ENCODE results near the gene ATP2C1.
"Not testable (repeated sequence)": the region's sequence is repeated elsewhere in the genome, so short reads cannot be mapped to it uniquely, and the experiment has no call there.

ATP2C1 gene

GRCh38 chr3:130893376-130894129 lies at the start of gene ATP2C1:
TSS of gene ATP2C1 (plus strand) at chr3:130894084. CDS start at chr3:130894770, 686 bp downstream.
- peak; percentile 96 for DNase-seq

- DNase-seq = no peak
These were observed 49.4 kb upstream of the ATP2C1 start for GRCh38 chr3:130844462-130844861.

- DNase-seq = no peak
These were observed 47.7 kb upstream of the ATP2C1 start for GRCh38 chr3:130846181-130846580.

- DNase-seq = no peak
These were observed 44.8 kb upstream of the ATP2C1 start for GRCh38 chr3:130849091-130849552.

GRCh38 chr3:130850044-130850797 lies 43.7 kb upstream of the ATP2C1 start:
- no peak for DNase-seq

GRCh38 chr3:130850843-130851242 lies 43.0 kb upstream of the ATP2C1 start:
- no peak for DNase-seq

- no peak for DNase-seq
These were observed 42.6 kb upstream of the ATP2C1 start for GRCh38 chr3:130851277-130851676.

GRCh38 chr3:130853581-130853980 lies 40.3 kb upstream of the ATP2C1 start:
- no peak for DNase-seq

GRCh38 chr3:130854208-130854864 lies 39.5 kb upstream of the ATP2C1 start:
- no peak for DNase-seq

- no peak for DNase-seq
These were observed 36.4 kb upstream of the ATP2C1 start for GRCh38 chr3:130857336-130858026.

GRCh38 chr3:130862130-130862529 lies 31.8 kb upstream of the ATP2C1 start:
- not testable (repeated sequence) for DNase-seq

GRCh38 chr3:130865489-130865888 lies 28.4 kb upstream of the ATP2C1 start:
- DNase-seq = no peak

GRCh38 chr3:130866327-130866726 lies 27.6 kb upstream of the ATP2C1 start:
- DNase-seq = no peak

GRCh38 chr3:130870423-130870822 lies 23.5 kb upstream of the ATP2C1 start:
- no peak for DNase-seq

- no peak for DNase-seq
These were observed 17.3 kb upstream of the ATP2C1 start for GRCh38 chr3:130876594-130876993.

GRCh38 chr3:130878464-130878863 lies 15.4 kb upstream of the ATP2C1 start:
- no peak for DNase-seq

- DNase-seq = no peak
These were observed 4.4 kb upstream of the ATP2C1 start for GRCh38 chr3:130889416-130889946.

- DNase-seq = peak; percentile 71
These were observed 1.0 kb upstream of the ATP2C1 start for GRCh38 chr3:130892759-130893375.

- DNase-seq = no peak
These were observed 474 bp downstream of the ATP2C1 start for GRCh38 chr3:130894130-130894985.

GRCh38 chr3:130894986-130895280 lies 1.0 kb downstream of the ATP2C1 start:
- DNase-seq = no peak

All from left hindlimb (tissue), 1 donor.